Calu3 (cell line): ENCODE measurements around the gene IFI27L1. TPM values are rescaled to one million over a fixed set of nuclear protein-coding genes. Genes with fewer than 3 reads are reported as not detected.

Experiments
- BruUV-seq: library from RNA; stranded (reverse); fragments of 400-500 nt; replicated peaks from 2 replicates; lab custom pipeline; 2021; lab: Mats Ljungman, UMichigan
- CTCF ChIA-PET: fragments of 300-600 bp; sonication (Branson Sonifier 250); formaldehyde crosslinking; loops from one replicate; lab custom pipeline; 2022; ENCODE audit warnings: antibody characterized with exemption; lab: Charles Lee
- DNase-seq: peaks from one replicate; pipeline ENCODE4 v3.0.0; 2022
- H3K27ac Mint-ChIP-seq: one replicate; pipeline ENCODE4 v1.8.0; 2022; ENCODE audit warnings: mixed read lengths; ENCODE audit not compliant: unreplicated experiment
- H3K27me3 Mint-ChIP-seq: one replicate; pipeline ENCODE4 v1.8.0; 2022; ENCODE audit warnings: mixed read lengths; ENCODE audit not compliant: unreplicated experiment
- H3K36me3 Mint-ChIP-seq: one replicate; pipeline ENCODE4 v1.8.0; 2022; ENCODE audit warnings: mild to moderate bottlenecking, moderate library complexity, mixed read lengths; ENCODE audit not compliant: insufficient read depth, unreplicated experiment
- H3K4me1 Mint-ChIP-seq: one replicate; pipeline ENCODE4 v1.8.0; 2022; ENCODE audit warnings: mild to moderate bottlenecking, low read depth, mixed read lengths; ENCODE audit not compliant: unreplicated experiment
- H3K4me3 Mint-ChIP-seq: one replicate; pipeline ENCODE4 v1.8.0; 2022; ENCODE audit warnings: mild to moderate bottlenecking, low read depth, moderate library complexity, mixed read lengths; ENCODE audit not compliant: unreplicated experiment
- H3K9me3 Mint-ChIP-seq: one replicate; pipeline ENCODE4 v1.8.0; 2022; ENCODE audit warnings: low read depth, mixed read lengths; ENCODE audit not compliant: unreplicated experiment
- CTCF ChIP-seq: fragments of 200-600 bp; IDR thresholded peaks from one replicate; pipeline ENCODE4 v1.8.0; 2022; ENCODE audit warnings: antibody characterized with exemption; ENCODE audit not compliant: unreplicated experiment
- intact Hi-C: fragments of 100-400 bp; cut with micrococcal nuclease; formaldehyde crosslinking; loops from one replicate; pipeline ENCODE4 v1.10.0; 2022; ENCODE audit not compliant: unreplicated experiment
- total RNA-seq: library from RNA; stranded (reverse); gene quantifications from 2 replicates; pipeline ENCODE4 v1.2.3, GENCODE V29; 2022

The IFI27L1 gene
- total RNA-seq, 1 experiment from 2014 or later: 17.7 TPM

GRCh38 chr14:94119071-94119470, 38.0 kb downstream of the IFI27L1 start:
- CTCF ChIA-PET: no interaction called here
- H3K4me3 Mint-ChIP-seq: no peak overlapping the region
- H3K4me1 Mint-ChIP-seq: peaks cover 17% of the 10 kb centered on the region
- H3K27me3 Mint-ChIP-seq: peaks cover 56% of the 10 kb centered on the region
- intact Hi-C loops: no loop called here
- DNase-seq: no peak
- H3K9me3 Mint-ChIP-seq: peaks cover 2% of the 10 kb centered on the region
- peaks cover 12% of the 10 kb centered on the region for H3K36me3 Mint-ChIP-seq
- no TSS peak for BruUV-seq
- TF ChIP-seq CTCF: no peak
- H3K27ac Mint-ChIP-seq: no peak overlapping the region

- intact Hi-C loops: loop anchor here (5.0 kb wide), 1 partner anchor 54 kb away; no protein-coding TSS in a partner anchor
These were observed 39.7 kb downstream of the IFI27L1 start for GRCh38 chr14:94120667-94121340.

GRCh38 chr14:94121485-94121884, 40.4 kb downstream of the IFI27L1 start:
- Mint-ChIP-seq H3K27me3 (peaks cover 37% of the 10 kb centered on the region), H3K4me3 (no peak overlapping the region), H3K4me1 (peaks cover 11% of the 10 kb centered on the region), H3K27ac (no peak overlapping the region), H3K36me3 (peaks cover 8% of the 10 kb centered on the region), H3K9me3 (peaks cover 2% of the 10 kb centered on the region)
- TF ChIP-seq CTCF: no peak
- no TSS peak for BruUV-seq
- intact Hi-C loops: loop anchor here (5.0 kb wide), 1 partner anchor 54 kb away; no protein-coding TSS in a partner anchor
- no peak for DNase-seq
- CTCF ChIA-PET: no interaction called here

More at GRCh38 chr14:94120667-94121340, 39.7 kb downstream of the IFI27L1 start:
- Mint-ChIP-seq H3K27me3 (peaks cover 44% of the 10 kb centered on the region), H3K9me3 (peaks cover 2% of the 10 kb centered on the region), H3K4me1 (peaks cover 11% of the 10 kb centered on the region), H3K27ac (no peak overlapping the region), H3K36me3 (peaks cover 12% of the 10 kb centered on the region), H3K4me3 (no peak overlapping the region)
- TF ChIP-seq CTCF: no peak
- no peak for DNase-seq
- no TSS peak for BruUV-seq
- CTCF ChIA-PET: no interaction called here

- BruUV-seq: no TSS peak
- no peak for DNase-seq
- peaks cover 27% of the 10 kb centered on the region for H3K27me3 Mint-ChIP-seq
- CTCF ChIA-PET: no interaction called here
- no peaks in the 10 kb centered on the region for H3K36me3 Mint-ChIP-seq
- peaks cover 2% of the 10 kb centered on the region for H3K9me3 Mint-ChIP-seq
- peaks cover 11% of the 10 kb centered on the region for H3K4me1 Mint-ChIP-seq
- no peak for TF ChIP-seq CTCF
- no peak overlapping the region for H3K27ac Mint-ChIP-seq
- H3K4me3 Mint-ChIP-seq: no peak overlapping the region
- intact Hi-C loops: loop anchor here (5.0 kb wide), 1 partner anchor 55 kb away; no protein-coding TSS in a partner anchor
These were observed 41.3 kb downstream of the IFI27L1 start for GRCh38 chr14:94122438-94122837.
